Measurements from ENCODE around the gene UBE2E2.

Gene UBE2E2

DNA sequence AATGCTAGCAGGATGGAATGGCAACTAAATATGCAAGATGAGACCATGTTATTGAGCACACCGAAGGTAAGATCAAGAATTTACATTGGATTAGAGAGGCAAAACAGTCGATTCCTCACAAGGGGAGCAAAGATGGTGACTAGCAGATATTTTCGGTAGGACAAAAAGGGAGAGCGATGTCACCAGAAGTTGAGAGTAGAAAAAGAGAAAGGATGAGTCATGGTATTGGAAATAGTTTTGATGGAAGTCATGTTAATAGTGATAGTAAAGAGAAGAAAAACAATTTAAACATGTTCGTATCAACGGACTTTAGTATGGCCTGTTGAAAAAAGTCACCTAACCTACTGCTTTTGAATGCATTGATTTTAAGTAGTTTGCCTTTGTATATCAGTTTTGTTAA, 55.0 kb downstream of the UBE2E2 start:
- Histone ChIP-seq H4K20me1 (ENCODE audit: insufficient read depth, low read length, poor library complexity, severe bottlenecking) (no peaks in the 10 kb centered on the region), H3K4me2 (ENCODE audit: low read depth, low read length, poor library complexity, severe bottlenecking) (no peak overlapping the region), H3K27me3 (ENCODE audit: insufficient read depth, low read length, poor library complexity, severe bottlenecking) (no peaks in the 10 kb centered on the region), H3K9me3 (ENCODE audit: insufficient read depth, low read depth, low read length) (no peaks in the 10 kb centered on the region), H3K9ac (ENCODE audit: low read depth, low read length, poor library complexity, severe bottlenecking) (no peak overlapping the region), H3K36me3 (ENCODE audit: insufficient read depth, low read length) (no peaks in the 10 kb centered on the region), H3F3A (ENCODE audit: low read depth) (no peaks in the 10 kb centered on the region), H2AFZ (ENCODE audit: low read length) (no peak overlapping the region), H3K4me1 (ENCODE audit: insufficient read depth, low read length, poor library complexity, severe bottlenecking) (peaks cover 13% of the 10 kb centered on the region), H3K79me2 (ENCODE audit: insufficient read depth, low read length) (peaks cover 16% of the 10 kb centered on the region; the same call in 1 of the 2 replicates), H3K4me3 (ENCODE audit: low read length, poor library complexity, severe bottlenecking) (no peak overlapping the region), H3K9me2 (replicated peaks; ENCODE audit: low read depth, low read length) (no peaks in the 10 kb centered on the region)
- no peak for TF ChIP-seq EZH2phosphoT487 (IDR thresholded peaks at IDR 0.05; ENCODE audit: borderline replicate concordance)
- TF ChIP-seq, protein P1, sequence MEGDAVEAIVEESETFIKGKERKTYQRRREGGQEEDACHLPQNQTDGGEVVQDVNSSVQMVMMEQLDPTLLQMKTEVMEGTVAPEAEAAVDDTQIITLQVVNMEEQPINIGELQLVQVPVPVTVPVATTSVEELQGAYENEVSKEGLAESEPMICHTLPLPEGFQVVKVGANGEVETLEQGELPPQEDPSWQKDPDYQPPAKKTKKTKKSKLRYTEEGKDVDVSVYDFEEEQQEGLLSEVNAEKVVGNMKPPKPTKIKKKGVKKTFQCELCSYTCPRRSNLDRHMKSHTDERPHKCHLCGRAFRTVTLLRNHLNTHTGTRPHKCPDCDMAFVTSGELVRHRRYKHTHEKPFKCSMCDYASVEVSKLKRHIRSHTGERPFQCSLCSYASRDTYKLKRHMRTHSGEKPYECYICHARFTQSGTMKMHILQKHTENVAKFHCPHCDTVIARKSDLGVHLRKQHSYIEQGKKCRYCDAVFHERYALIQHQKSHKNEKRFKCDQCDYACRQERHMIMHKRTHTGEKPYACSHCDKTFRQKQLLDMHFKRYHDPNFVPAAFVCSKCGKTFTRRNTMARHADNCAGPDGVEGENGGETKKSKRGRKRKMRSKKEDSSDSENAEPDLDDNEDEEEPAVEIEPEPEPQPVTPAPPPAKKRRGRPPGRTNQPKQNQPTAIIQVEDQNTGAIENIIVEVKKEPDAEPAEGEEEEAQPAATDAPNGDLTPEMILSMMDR (conservative IDR thresholded peaks at IDR 0.05; ENCODE audit: low read length): no peak

DNA sequence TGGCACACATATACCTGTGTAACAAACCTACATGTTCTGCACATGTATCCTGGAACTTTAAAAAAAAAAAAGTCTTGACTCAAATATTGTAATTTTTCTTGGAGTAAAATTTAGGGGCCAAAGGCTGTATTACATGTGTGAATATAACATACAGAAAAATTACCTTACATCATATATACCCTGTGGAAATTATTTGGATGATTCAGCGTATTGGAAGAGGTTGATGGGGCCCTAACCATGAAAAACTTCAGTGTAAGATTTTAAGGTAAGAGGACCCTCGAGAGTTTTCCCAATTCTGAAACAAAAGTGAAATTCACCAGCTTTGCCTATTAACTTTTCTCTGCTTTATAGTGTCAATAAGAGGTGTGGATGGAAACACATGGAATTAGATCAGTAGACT, 56.4 kb downstream of the UBE2E2 start:
- H3K4me3 ChIP-seq (ENCODE audit: low read length, poor library complexity, severe bottlenecking): no peak overlapping the region
- H3K9me3 ChIP-seq (ENCODE audit: insufficient read depth, low read depth, low read length): no peaks in the 10 kb centered on the region
- H3K36me3 ChIP-seq (ENCODE audit: insufficient read depth, low read length): no peaks in the 10 kb centered on the region
- no peak overlapping the region for H3K9ac ChIP-seq (ENCODE audit: low read depth, low read length, poor library complexity, severe bottlenecking)
- no peaks in the 10 kb centered on the region for H4K20me1 ChIP-seq (ENCODE audit: insufficient read depth, low read length, poor library complexity, severe bottlenecking)
- TF ChIP-seq, protein P1 (conservative IDR thresholded peaks at IDR 0.05; ENCODE audit: low read length): no peak
- no peak for TF ChIP-seq EZH2phosphoT487 (IDR thresholded peaks at IDR 0.05; ENCODE audit: borderline replicate concordance)
- H3K27me3 ChIP-seq (ENCODE audit: insufficient read depth, low read length, poor library complexity, severe bottlenecking): no peaks in the 10 kb centered on the region
- peaks cover 19% of the 10 kb centered on the region for H3K79me2 ChIP-seq (ENCODE audit: insufficient read depth, low read length)
- no peak overlapping the region for H2AFZ ChIP-seq (ENCODE audit: low read length)
- no peak overlapping the region for H3K4me2 ChIP-seq (ENCODE audit: low read depth, low read length, poor library complexity, severe bottlenecking)
- peaks cover 8% of the 10 kb centered on the region for H3K4me1 ChIP-seq (ENCODE audit: insufficient read depth, low read length, poor library complexity, severe bottlenecking)
- H3F3A ChIP-seq (ENCODE audit: low read depth): no peaks in the 10 kb centered on the region
- H3K9me2 ChIP-seq (replicated peaks; ENCODE audit: low read depth, low read length): no peaks in the 10 kb centered on the region

DNA sequence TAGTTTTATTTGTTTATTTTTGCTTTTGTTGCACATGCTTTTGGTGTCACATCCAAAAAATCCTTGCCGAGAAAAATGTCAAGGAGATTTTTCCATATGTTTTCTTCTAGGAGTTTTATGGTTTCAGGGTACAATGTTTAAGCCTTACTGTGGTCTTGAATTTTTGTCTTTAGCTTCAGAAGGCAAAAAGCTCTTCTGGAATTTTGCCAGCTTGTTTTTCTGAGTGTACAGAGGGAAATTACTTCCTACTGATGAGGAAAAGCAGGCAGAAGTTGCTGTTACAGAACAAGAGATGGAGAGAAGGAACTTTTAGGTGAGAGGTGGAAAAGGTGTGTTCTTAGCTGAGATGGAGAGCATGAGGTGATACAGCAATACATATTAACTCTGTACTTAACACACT, 59.6 kb downstream of the UBE2E2 start:
- no peak overlapping the region for H2AFZ ChIP-seq (ENCODE audit: low read length)
- H3K4me3 ChIP-seq (ENCODE audit: low read length, poor library complexity, severe bottlenecking): no peak overlapping the region
- TF ChIP-seq EZH2phosphoT487 (IDR thresholded peaks at IDR 0.05; ENCODE audit: borderline replicate concordance): no peak
- H3K9me3 ChIP-seq (ENCODE audit: insufficient read depth, low read depth, low read length): no peaks in the 10 kb centered on the region
- H3K27me3 ChIP-seq (ENCODE audit: insufficient read depth, low read length, poor library complexity, severe bottlenecking): no peaks in the 10 kb centered on the region
- no peaks in the 10 kb centered on the region for H3K4me1 ChIP-seq (ENCODE audit: insufficient read depth, low read length, poor library complexity, severe bottlenecking)
- no peaks in the 10 kb centered on the region for H3F3A ChIP-seq (ENCODE audit: low read depth)
- H3K9me2 ChIP-seq (replicated peaks; ENCODE audit: low read depth, low read length): no peaks in the 10 kb centered on the region
- no peaks in the 10 kb centered on the region for H3K36me3 ChIP-seq (ENCODE audit: insufficient read depth, low read length)
- H3K4me2 ChIP-seq (ENCODE audit: low read depth, low read length, poor library complexity, severe bottlenecking): no peak overlapping the region
- H3K9ac ChIP-seq (ENCODE audit: low read depth, low read length, poor library complexity, severe bottlenecking): no peak overlapping the region
- H3K79me2 ChIP-seq (ENCODE audit: insufficient read depth, low read length): peaks cover 20% of the 10 kb centered on the region
- no peaks in the 10 kb centered on the region for H4K20me1 ChIP-seq (ENCODE audit: insufficient read depth, low read length, poor library complexity, severe bottlenecking)

DNA sequence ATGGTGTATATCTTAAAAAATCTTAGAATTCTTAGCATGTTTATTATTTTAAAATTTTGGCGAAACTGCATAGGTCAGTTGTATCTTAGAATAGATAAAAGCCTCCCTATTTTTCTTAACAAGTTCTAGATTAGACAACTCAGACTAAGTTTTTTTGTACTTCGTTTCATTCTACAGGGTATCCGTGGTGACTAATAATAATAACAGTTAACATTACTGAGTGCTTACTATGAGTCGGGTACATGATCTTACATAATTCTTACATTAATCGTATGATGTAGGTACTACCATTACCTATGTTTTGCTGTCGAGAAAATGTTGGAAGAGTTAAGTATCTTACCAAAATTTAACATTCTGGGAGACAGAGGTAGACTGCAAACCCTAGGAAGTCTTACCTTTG, 60.7 kb downstream of the UBE2E2 start:
- H3K4me3 ChIP-seq (ENCODE audit: low read length, poor library complexity, severe bottlenecking): no peak overlapping the region
- no peaks in the 10 kb centered on the region for H3K27me3 ChIP-seq (ENCODE audit: insufficient read depth, low read length, poor library complexity, severe bottlenecking)
- no peaks in the 10 kb centered on the region for H4K20me1 ChIP-seq (ENCODE audit: insufficient read depth, low read length, poor library complexity, severe bottlenecking)
- no peaks in the 10 kb centered on the region for H3F3A ChIP-seq (ENCODE audit: low read depth)
- H2AFZ ChIP-seq (ENCODE audit: low read length): no peak overlapping the region
- no peak overlapping the region for H3K9ac ChIP-seq (ENCODE audit: low read depth, low read length, poor library complexity, severe bottlenecking)
- H3K9me3 ChIP-seq (ENCODE audit: insufficient read depth, low read depth, low read length): no peaks in the 10 kb centered on the region
- H3K79me2 ChIP-seq (ENCODE audit: insufficient read depth, low read length): peaks cover 13% of the 10 kb centered on the region
- no peaks in the 10 kb centered on the region for H3K36me3 ChIP-seq (ENCODE audit: insufficient read depth, low read length)
- H3K4me1 ChIP-seq (ENCODE audit: insufficient read depth, low read length, poor library complexity, severe bottlenecking): no peaks in the 10 kb centered on the region
- H3K9me2 ChIP-seq (replicated peaks; ENCODE audit: low read depth, low read length): no peaks in the 10 kb centered on the region
- TF ChIP-seq, protein P1 (conservative IDR thresholded peaks at IDR 0.05; ENCODE audit: low read length): no peak
- no peak for TF ChIP-seq EZH2phosphoT487 (IDR thresholded peaks at IDR 0.05; ENCODE audit: borderline replicate concordance)
- no peak overlapping the region for H3K4me2 ChIP-seq (ENCODE audit: low read depth, low read length, poor library complexity, severe bottlenecking)
